H4 (cell line): ENCODE measurements around the gene CKMT2. TPM values are rescaled to one million over a fixed set of nuclear protein-coding genes. Genes with fewer than 3 reads are reported as not detected.
A peak's percentile ranks its signal among the peaks of the same experiment; 100 is the strongest.

ENCODE experiments used
- DNase-seq: peaks from one replicate; pipeline ENCODE4 v3.0.0-alpha.2; 2015; ENCODE audit warnings: low spot score
- total RNA-seq: library from RNA; depleted of rRNA; stranded (reverse); fragments of >200 nt; shearing (Covaris generic); gene quantifications from 2 replicates; pipeline ENCODE4 v1.2.3, GENCODE V29; 2014; rRNA removed

The CKMT2 gene
- total RNA-seq: 0.48 TPM in 1 of 2 replicates, not detected in the other

- no peak for DNase-seq
These were observed at the start of gene CKMT2 for GRCh38 chr5:81233080-81233634. Gene CKMT2, plus strand, starts transcription at chr5:81233322. Its CDS starts 17,811 bp downstream, at chr5:81251133.

DNA sequence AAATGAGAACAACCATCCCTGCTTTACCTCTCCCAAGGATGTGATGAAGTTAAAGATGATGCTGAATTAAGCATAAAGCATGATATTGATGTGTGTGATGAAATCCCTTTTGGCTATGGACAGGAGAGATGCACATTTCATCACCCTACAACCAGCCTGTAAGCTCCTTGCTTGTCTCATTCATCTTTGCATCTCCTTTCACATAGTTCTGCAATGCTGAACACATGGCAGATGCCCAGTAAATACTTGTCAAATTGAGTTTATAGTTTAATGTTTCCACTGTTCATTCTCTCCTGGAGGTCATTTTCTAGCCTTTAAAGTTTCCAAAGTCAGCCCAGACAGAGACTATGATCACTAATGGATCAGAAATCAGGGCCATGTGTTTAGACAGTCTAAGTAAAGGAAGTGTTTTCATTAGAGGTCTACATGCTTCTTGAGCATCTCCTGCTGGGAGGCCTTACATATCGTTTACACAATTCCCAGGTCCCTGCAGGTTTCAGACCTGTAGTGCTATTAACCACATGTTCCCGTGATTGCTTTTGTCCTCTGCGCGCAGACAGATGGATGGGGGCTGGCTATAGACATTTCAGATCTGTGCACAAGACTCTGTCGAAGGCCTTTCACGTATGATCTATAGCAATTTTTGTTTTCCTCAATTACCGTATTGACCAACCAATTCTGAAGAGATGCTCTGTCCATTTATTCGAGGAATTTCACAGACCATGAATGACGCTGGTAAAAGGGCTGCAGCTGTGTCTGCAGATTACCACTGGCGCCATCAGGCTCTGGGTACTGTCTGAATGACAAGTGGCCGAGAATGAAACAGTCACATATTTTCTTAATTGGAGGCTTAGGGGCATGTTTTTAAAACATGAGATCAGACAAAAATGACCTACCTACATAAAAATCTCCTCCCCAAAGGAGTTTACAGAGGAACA is 49.0 kb upstream of the CKMT2 start:
- no peak for DNase-seq

GRCh38 chr5:81184749-81185110 is 48.4 kb upstream of the CKMT2 start:
- no peak for DNase-seq

GRCh38 chr5:81187885-81188284 is 45.2 kb upstream of the CKMT2 start:
- no peak for DNase-seq

DNA sequence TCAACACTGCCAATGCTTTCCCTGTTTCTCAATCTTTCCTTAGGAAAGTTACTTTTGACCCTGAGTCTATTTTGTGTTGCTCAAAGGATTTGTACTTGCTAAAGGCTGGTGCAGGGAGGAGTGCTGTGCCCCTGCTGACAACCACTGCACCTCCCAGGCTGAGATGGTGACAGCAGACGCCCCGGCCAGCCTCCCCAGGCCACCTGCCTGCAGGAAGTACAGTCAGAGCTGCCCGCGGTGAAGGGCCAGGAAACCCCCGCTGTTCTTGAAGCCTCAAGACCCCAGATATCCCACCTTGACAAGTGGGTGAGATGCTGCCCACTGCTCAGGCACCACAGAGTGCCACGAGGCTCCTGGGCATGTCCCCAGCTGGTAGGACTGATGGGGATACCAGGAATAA is 44.2 kb upstream of the CKMT2 start:
- DNase-seq: no peak

GRCh38 chr5:81189875-81190498 is 43.1 kb upstream of the CKMT2 start:
- DNase-seq: no peak

DNA sequence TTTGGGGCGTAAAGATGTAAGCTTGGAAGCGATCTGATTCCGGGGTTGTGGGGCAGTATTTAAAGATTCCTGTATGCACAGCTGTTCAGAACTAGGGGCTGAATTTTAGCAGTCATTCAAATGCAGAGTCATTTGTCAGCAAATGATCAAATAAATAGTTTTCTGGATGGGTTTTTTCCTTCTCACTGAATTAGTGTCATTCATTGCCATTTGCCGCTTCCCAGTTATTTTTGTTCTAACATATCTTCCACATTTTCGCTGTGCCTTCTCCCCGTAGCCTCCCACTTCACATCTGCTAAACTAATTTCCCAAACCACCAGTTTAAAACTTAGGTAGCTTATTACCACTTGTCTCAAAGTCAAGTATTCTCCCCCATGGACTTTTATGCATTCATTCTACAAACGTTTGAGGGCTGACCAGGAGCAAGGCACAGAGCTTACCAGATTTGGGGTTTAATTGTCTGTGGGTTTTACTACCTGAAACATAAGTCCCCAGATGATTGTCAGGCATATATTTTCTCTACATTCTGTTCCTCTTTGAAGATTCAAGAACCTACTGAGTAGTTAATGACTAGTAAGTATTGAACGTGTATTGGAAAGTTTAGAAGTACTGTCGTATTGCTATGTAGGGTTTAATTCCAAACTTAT is 41.3 kb upstream of the CKMT2 start:
- DNase-seq: no peak

DNA sequence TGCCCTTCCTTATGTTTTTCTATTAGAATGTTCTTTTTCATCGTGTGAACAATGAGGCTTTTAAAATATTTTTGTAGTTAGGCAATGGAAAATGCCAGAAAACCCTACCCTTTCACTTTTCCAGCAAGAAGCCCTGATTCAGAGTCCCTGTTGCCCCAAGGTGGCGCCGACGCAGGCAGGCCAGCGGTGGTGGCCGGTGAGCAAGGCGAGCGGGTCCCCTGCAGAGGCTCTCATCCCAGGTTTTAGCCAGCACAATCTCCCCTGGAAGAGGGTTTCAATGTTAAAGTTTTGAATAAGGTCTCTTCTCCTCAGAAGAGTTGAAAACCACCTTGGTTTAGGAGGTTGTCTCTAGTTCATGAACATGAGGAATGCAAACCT is 40.8 kb upstream of the CKMT2 start:
- DNase-seq: no peak

- peak; percentile 69 for DNase-seq
These were observed 38.3 kb upstream of the CKMT2 start for GRCh38 chr5:81194633-81195334.

DNA sequence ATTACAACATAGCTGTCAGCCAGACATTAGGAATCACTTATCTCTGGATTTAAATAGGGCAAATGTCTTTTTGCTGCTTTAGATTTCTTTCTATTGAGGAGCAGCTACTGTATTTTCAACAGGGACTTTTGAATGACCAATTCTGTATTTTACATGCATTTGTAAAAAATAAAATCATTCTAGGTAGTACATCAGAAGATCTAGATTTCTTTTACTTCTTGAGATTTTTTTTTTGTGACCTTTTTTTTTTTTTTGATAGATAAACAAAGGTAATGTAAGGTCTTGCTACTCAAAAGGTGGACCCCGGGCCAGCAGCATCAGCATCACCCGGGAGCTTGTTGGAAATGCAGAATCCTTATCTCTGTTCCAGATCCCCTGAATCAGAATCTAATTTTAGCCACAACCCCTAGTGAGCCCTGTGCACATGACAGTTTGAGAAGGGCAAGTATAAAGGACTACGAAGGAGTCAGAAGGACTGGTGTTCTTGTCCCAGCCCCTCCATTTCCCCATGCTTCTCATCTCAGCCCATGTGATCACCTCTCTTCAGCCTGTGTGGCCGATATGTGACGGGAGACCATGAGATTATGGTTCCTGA is 37.7 kb upstream of the CKMT2 start:
- DNase-seq: no peak

- DNase-seq: no peak
These were observed 30.5 kb upstream of the CKMT2 start for GRCh38 chr5:81202655-81203054.

DNA sequence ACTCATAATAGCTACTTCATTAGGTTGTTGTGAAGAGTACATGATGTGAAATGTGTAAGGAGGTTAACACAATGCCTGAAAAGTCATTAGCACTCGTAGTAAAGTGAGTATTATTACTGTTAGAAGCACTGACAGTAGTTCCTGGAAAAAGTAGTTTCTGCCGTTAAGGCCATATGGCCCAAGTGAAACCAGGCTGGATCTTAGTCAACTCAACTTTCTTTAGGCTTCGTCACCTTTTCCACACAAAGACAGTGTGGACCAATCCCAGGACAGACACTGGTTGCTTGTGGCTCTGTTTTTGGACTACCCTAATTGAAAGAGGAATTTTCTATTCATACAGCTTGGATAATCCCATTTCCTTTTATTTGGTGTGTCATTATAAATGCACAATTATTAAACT is 29.4 kb upstream of the CKMT2 start:
- DNase-seq: no peak

GRCh38 chr5:81204205-81204604 is 28.9 kb upstream of the CKMT2 start:
- no peak for DNase-seq

GRCh38 chr5:81205058-81205457 is 28.1 kb upstream of the CKMT2 start:
- no peak for DNase-seq

DNA sequence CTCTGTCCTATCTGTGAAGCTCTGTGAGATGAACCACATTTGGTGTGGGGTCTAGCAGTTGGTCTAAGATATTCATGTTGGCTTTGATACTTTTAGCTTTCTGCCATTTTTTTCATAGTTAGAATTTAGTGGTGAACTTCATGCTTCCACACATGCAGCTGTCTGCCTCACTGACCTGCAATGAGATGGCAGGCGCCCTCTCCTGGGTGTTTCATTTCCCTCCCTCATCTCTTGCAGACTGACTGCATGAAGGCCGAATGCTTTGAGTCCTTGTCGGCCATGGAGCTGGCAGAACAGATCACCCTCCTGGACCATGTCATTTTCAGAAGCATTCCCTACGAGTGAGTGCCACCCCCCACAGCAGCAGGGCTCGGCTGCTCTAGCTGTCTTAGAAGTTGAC is 26.1 kb upstream of the CKMT2 start:
- DNase-seq: no peak

DNA sequence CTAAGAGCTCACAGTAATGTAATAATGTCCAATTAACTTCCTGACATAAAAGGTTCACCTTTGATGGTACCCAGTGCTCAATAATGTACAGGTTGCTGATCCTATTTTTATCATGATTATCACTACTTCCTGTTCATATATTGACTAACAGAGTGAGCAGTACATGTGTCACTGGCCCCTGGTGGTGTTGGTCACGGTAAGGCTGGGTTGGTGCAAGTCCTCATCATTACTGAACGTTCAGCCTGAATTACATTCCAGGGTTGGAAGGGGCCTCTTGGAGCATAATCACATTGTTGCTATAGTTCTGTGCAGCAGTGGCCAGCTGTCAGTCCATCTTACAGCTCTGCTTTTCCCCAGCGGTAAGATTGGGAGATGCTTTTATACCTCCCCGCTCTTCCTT is 24.2 kb upstream of the CKMT2 start:
- DNase-seq: no peak

DNA sequence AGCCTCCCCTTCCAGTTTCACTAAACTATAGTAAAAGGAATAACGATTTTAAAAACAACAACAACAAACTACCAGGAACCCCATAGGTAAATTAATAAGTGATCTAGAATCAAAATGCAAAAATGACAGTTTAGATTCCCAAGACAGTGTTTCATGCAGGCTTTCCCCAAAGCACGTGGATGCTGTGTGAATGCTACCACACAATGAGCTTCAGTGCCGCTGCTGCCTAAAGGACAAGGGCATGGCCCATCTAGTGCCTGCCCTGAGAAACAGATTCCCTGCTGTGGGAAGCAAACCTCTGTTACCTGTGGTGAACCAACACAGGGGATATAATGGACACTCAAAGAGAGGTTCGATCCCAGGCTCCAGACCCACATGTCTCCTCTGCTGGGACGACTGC is 23.7 kb upstream of the CKMT2 start:
- DNase-seq: no peak

DNA sequence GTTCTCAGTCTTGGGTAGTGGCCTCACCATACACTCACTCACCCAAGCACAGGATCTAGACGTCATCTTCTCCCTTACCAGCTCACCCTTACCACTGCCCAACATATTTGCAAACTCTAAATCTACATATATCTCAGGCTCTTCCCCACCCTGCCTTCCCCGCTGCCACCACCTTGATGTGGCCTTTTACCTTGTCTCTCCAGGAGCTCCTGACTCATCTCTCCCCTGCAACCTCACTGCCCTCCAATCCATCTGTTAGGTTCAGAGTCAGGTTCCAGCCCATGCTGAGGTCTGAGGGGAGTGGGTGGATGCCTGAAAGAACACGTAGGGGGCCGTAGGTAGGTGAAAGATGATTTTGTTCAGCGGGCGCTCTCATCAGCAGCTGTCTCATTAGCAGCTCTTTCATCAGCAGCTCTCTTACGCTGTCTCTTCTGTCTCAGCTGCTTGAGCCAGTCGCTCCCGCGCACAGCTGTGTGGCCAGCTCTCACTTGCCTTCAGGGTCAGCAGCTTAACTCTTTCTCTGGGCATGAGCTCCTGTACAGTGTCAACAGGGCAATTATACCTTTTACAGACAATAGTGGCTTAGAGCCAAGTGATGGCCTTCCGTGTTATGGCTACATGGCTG is 23.1 kb upstream of the CKMT2 start:
- no peak for DNase-seq

- no peak for DNase-seq
These were observed 20.8 kb upstream of the CKMT2 start for GRCh38 chr5:81212211-81212751.

- DNase-seq: no peak
These were observed 20.1 kb upstream of the CKMT2 start for GRCh38 chr5:81213070-81213469.

DNA sequence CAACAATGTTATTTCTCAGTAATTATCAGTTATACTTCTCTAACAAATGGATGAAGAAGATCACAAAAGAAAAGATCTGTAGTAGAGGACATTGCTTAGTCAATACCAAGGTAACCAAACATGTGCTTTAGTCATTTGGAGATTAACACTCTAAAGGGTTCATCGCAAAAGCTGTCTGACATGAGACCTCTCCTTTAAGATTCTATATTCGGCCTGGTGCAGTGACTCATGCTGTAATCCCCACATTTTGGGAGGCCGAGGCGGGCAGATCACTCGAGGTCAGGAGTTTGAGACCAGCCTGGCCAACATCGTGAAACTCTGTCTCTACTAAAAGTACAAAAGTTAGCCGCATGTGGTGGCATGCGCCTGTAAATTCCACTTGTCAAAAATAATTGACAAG is 18.3 kb upstream of the CKMT2 start:
- DNase-seq: no peak
